NB4 (cell line): Measurements from ENCODE around the gene NAALADL2.

Experiments
- CTCF ChIP-seq: IDR thresholded peaks from one replicate; pipeline ENCODE4 v1.5.1; 2012; ENCODE audit warnings: low read depth, low read length
- POLR2A ChIP-seq: IDR thresholded peaks from 2 replicates; pipeline ENCODE4 v1.6.1; 2011; ENCODE audit warnings: mild to moderate bottlenecking; ENCODE audit not compliant: insufficient read length; ENCODE audit errors: extremely low read depth
- TF ChIP-seq, protein P1 (sequence below): IDR thresholded peaks from 2 replicates; pipeline ENCODE4 v1.6.1; 2011; ENCODE audit warnings: low read depth, low read length

- TF ChIP-seq CTCF (no peak), POLR2A (no peak)
- TF ChIP-seq, protein P1, sequence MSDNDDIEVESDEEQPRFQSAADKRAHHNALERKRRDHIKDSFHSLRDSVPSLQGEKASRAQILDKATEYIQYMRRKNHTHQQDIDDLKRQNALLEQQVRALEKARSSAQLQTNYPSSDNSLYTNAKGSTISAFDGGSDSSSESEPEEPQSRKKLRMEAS = no peak
Observed at GRCh38 chr3:175546115-175546514, 687.0 kb downstream of the NAALADL2 start.
